Keratinocyte (primary cell): ENCODE measurements around the gene CHST15.

ENCODE experiments used
- CTCF ChIP-seq, 3 experiments: IDR thresholded peaks in 1 of 3; conservative IDR thresholded peaks in 1 of 3; optimal IDR thresholded peaks in 1 of 3; 2 replicates in 2 of 3; 3 replicates in 1 of 3; pipeline versions ENCODE3 to v1.5.1; 2011; ENCODE audit warnings: low read length in 3 of 3, mild to moderate bottlenecking in 3 of 3, moderate library complexity in 2 of 3, control low read depth in 1 of 3, inconsistent platforms in 1 of 3; ENCODE audit not compliant: insufficient read depth in 2 of 3; ENCODE audit errors: extremely low read depth in 1 of 3
- EZH2 ChIP-seq: IDR thresholded peaks from one replicate; pipeline ENCODE4 v1.6.1; 2012; ENCODE audit warnings: inconsistent platforms, mild to moderate bottlenecking, low read length, moderate library complexity

GRCh38 chr10:124064676-124065075, 28.7 kb downstream of the CHST15 start:
- TF ChIP-seq EZH2 (no peak), CTCF (optimal IDR thresholded peaks at IDR 0.05 in 1 of 3, IDR thresholded peaks at IDR 0.05 in 1 of 3, conservative IDR thresholded peaks at IDR 0.05 in 1 of 3; ENCODE audit: extremely low read depth in 1 of 3, insufficient read depth in 2 of 3, low read length in 3 of 3) (no peak)
